CD4-positive, alpha-beta T cell treated with Interleukin-17A for 4 hours (primary cell): ENCODE data around the gene CFAP65.
A peak's percentile ranks its signal among the peaks of the same experiment; 100 is the strongest.

ENCODE experiments used
- DNase-seq: peaks from one replicate; pipeline ENCODE4 v3.0.0-alpha.2; 2020; ENCODE audit warnings: mixed read lengths

CFAP65 gene

DNA sequence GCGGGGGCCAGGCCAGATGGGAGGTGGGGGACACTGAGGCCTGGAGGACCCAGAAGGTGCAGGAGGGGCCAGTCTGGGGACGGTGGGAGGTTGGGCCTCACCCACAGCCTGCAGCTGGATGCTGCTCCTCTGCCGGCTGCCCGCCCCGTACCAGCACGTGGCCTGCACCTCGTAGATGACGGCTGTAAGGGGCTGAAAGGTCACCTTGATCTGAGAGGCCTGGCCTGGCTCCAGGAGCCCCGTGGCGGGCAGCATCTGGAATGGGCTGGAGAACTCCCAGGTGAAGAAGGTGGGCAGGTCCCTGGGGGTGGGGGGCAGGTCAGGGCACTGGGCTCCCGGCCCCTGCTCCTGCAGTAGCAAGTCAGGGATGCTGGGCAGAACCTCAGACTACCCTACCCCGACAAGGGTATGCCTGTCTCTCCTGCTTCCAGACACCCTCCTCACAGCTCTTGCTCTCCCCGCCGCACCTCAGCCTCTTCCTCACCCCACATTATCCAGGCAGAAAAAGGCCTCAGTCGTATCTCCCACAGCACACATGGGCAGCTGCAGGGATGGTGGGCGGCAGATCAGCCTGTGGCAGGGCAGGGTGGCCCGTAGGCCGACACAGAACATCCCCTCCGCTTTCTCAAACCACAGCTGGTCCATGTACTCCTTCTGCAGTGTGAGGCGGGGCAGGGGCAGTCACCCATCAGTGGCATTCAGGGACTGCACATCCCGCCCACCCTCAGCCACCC is 10.1 kb downstream of the CFAP65 start:
- no peak for DNase-seq

GRCh38 chr2:219030177-219030940 is 11.0 kb downstream of the CFAP65 start:
- DNase-seq: no peak

GRCh38 chr2:219029829-219030165 is 11.5 kb downstream of the CFAP65 start:
- DNase-seq: peak; percentile 84

DNA sequence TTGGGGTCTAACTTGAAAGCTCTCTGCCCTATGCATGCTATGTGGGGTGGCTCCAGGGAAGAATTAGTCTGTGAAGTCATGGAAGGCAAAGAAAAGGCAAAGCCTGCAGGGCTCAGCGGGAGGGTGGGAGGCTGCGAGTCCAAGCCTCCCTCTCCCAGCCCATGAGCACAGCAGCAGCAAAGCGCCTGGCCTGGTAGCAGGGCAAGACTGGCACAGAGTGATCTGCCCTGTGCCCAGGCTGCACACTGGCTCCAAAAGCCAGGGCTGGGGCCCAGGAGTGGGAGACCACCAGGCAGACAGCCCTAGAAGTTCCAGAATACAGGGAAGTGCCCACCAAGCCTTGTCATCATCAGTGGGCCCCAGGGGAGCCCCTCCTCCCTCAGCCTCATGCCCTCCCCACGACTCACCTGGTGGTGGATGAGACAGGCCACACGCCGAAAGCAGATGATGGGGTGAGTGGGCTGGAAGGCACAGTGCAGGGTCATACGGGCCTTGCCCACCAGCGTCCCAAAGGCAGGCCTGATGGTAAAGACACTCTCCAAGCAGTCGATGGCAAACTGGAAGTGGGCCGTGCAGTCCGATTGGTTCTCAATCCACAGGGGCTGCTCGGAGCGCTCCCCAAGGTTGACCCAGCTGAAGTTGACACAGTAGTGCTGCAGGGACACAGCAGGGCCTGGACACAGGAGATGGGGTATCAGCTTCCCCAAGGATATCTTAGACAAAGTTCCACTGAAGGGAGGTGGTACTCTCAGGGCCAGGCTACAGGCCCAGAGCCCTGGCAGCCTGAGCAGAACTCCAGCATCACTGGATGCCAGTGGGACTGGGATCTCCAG is 12.1 kb downstream of the CFAP65 start:
- DNase-seq: no peak

GRCh38 chr2:219028141-219028540 is 13.2 kb downstream of the CFAP65 start:
- no peak for DNase-seq

DNA sequence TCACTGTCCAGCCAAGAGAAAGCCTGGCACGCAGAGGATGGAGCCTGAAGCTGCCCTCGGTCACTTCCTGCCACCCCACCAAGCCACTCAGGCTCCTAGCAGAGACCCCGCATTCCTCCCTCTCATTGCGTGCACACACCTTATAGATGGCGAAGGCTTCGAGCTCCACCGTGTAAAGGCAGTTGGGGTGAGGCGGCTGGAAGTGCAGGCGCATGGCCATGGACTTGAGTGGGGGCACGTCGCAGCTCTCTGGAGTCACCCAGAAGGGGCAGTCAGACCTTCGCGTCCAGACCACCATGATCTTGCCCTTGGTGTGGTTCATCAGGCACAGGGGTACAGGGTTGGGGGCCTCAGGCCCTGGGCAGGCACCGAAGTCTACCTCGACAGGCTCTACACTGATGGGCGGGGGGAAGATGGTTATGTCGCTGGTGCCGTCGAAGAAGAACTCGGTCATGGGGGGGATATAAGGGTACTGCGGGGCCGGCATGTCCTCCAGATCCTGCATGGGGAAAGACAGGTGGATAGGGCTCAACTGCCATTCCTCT is 13.7 kb downstream of the CFAP65 start:
- no peak for DNase-seq

GRCh38 chr2:219026946-219027345 is 14.4 kb downstream of the CFAP65 start:
- DNase-seq: no peak

DNA sequence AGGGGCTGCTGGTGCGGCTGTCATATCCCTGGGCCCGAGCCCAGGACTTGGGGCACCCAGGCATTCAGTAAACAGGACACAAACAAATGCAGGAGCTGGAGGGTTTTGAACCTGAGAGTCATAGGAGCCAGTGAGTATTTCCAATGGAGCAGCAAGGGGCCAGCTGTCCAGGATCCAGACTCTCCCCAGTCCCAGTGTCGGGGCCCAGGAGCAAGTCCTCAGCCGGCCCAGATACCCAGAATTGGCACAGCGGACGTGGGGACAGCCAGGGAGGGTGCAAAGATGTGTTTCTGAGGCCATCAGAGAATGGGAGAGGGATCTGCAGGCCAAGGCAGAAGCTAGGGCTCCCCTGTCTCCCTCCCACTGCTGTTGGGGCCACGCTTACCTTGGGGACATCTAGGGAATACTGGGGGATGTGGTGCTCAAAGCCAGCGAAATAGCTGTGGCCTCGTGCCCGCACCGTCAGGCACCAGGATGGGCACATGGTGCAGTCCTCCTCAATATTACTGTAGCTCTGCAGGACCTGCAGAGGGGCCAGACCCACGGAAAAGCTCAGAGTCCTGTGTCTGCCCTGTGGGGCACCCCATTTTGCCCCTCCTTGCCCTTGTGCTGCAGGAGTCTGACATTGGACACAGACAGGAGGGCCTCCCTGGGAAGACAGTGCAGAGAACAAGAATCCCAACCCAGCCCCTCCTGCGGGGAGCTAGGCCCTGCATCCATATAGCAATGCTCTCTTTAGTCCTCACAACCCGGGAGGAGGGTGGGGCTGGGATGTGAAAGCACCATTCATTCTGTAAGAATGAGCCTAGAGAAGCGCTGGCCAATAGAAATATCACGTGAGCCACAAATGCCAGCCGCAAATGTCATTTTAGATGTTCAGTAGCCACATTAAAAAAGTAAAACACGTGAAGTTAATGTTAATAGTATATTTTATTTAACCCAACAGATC is 15.4 kb downstream of the CFAP65 start:
- DNase-seq: no peak

- no peak for DNase-seq
Measured at GRCh38 chr2:219024059-219024458, 17.3 kb downstream of the CFAP65 start.

GRCh38 chr2:219023045-219023605 is 18.2 kb downstream of the CFAP65 start:
- no peak for DNase-seq

GRCh38 chr2:219022616-219023015 is 18.7 kb downstream of the CFAP65 start:
- no peak for DNase-seq

DNA sequence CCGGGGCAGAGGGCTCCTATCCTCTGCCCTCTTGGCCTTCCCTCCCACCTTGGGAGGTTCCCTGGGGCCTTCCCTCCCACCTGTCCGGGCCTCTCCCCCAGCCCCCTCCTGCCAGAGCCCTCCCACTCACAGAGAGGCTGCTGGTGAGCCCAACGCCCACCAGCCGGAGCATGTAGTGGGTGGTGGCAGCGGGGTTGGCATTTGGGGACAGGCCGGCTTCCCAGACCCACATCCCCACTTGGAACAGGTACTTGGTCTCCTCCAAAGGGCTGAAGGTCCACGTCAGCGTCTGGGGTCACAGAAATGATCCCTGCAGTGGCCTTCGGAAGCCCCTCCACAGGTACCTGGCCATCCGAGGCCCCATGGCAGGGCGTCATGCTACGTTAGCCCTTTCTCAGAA is 19.3 kb downstream of the CFAP65 start:
- DNase-seq: no peak

- DNase-seq: no peak
Measured at GRCh38 chr2:219021591-219021990, 19.7 kb downstream of the CFAP65 start.

GRCh38 chr2:219020604-219021365 is 20.5 kb downstream of the CFAP65 start:
- no peak for DNase-seq

DNA sequence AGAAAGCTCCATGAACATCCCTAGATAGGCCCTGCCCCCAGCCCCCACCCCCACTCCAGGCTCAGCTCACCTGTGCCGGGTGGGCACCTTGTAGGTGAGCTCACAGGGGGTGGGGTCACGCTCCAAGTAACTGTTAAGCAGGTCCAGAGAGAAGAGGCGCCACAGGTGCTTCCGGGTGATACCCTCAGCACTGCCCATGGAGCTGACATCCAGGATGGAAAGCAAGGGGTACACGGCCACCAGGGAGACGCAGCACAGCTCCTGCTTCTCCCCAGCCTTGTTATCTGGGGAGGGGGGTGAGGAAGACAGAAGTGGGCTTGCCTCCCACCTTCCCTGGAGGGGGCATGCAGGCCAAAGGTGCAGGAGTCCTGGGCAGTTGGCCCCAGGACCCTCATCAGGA is 21.9 kb downstream of the CFAP65 start:
- no peak for DNase-seq

- DNase-seq: no peak
Measured at GRCh38 chr2:219018726-219019125, 22.6 kb downstream of the CFAP65 start.

- DNase-seq: no peak
Measured at GRCh38 chr2:219018286-219018685, 23.0 kb downstream of the CFAP65 start.

DNA sequence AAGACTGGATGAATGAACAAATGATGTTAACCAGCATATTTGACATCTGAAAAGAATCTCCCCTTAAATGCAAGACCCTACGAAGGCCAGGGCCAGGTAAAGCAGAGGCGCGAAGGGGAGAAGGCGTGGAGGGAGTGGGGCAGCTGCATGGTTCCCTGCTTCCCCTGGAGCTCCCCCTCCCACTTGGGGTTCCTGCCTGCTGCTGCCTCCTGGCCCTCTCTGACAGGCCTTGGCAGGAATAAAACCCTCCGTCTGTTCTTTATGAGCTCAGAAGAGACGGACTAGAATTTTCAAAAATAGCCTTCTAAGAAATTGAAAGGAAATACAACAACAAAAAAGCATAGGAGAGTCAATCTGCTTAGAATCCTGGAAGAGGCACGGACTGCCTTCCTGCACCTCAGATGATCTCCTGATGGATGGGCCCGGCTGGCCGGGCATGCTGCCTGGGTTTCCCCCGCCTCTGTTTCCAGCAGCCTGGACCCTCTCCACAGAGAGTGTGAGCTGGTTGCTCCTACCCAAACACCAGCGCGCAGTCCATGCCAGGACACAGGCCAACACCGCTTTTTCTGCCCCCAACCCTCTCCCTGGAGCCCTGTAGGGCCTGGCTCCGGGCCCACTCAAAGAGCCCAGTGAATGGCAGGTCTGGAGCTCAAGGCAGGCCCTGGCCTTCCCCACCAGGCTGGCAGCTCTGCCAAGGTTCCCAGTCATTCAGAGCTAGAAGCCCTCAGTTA is 23.9 kb downstream of the CFAP65 start:
- DNase-seq: no peak

- no peak for DNase-seq
Measured at GRCh38 chr2:219016721-219017120, 24.6 kb downstream of the CFAP65 start.

DNA sequence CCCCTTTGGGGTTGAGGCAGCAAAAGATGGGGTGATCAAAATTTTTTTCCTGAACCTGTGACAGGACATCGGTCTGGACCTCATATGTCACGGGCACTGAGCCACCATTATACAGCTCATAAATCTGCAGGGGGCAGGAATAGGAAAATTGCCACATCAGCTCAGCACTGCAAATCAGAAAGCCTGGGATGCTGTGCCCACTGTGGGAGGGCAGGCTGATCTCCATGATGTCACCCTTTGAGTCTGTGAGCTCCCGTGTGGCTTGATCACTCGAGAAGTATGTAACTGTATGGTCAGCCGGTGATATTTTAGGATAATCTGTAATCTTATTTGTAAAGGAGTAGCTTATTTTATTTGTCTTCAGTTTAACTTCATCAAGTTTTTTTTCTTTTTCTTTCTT is 30.4 kb downstream of the CFAP65 start:
- DNase-seq: no peak
